HG03175 (cell line): ENCODE results near the gene DMRTA2.

ENCODE experiments used
- ATAC-seq: cut with Tn5 transposase; IDR thresholded peaks from one replicate; pipeline ENCODE4 v1.9.1; 2021; ENCODE audit warnings: mild to moderate bottlenecking, moderate library complexity; ENCODE audit not compliant: unreplicated experiment

Gene DMRTA2

DNA sequence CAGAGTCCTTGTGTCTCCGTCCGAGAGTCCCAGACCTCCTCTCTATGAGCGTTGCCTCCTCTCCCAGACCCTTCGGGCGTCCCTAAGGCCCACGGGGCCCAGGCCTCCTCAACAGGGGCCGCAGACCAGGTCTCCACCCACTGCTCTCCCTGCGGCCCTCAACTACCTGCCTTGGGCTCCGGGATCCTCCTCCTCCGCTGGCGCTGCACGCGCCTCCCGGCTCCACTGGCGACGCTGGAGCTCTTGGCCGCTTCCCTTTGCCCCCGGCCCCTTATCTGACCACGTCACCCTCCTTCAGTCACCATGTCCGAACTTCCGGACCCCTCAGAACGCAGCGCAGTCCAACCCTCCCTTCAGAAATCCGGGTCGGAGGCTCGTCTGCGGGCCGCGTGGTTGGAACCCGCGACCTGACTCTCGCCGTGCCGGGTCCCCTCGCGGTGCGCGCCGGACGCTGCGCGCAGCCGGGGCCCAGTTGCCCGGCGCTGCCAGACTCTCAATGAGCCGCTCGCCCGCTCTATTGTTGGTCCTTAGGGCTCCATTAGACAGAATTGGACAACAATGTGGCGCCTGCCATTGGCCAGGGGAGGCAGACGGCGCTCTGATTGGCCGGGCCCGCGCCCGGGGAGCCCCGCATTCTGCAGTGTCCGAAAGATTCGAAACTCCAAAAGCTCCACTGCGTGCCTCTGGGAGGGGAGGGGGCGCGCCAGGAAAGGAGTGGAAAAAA lies at the start of gene DMRTA2:
Gene DMRTA2 (minus strand): TSS at position 498 of the 724 bp plus-strand sequence. CDS start 1,907 bp downstream, outside the sequence.
- ATAC-seq = no peak

DNA sequence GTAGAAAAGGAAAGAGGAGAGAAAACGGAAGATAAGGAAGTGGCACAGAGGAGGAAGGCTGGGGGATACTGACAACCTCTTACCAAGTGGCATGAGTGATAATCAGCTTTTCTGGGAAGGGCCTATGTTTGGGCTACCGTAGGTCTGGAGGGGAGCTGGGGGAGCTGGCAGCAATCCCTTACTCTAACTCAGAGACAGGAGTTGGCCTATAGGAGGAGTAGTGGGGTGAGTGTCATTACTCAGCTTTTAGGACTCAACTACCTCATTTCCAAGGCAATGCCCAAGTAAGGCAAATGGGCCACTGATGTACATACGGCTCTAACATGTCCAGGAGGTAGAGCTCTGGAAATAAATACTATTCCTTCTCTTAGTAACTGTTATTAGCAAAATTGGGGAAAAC lies 48.7 kb upstream of the DMRTA2 start:
- no peak for ATAC-seq

- ATAC-seq = no peak
Observed at GRCh38 chr1:50462964-50463363, 39.7 kb upstream of the DMRTA2 start.

DNA sequence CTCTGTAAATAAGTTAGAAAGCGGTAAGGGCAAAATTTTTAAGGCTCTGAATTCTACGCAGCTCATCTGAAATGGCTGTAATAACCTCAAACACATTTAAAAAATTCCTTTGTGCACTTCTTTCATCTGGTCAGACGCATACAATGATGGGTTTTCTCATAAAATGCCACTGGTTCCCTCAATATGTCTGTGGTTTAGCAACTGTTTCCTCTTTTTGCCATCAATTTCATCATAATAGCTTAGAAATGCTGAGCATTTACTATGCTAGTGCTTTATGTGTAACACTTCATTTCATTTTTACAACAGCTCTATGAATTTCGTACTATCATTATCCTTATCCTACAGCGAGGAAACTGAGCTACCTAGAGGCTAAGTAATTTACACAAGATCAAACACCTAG lies 35.3 kb upstream of the DMRTA2 start:
- ATAC-seq = no peak

DNA sequence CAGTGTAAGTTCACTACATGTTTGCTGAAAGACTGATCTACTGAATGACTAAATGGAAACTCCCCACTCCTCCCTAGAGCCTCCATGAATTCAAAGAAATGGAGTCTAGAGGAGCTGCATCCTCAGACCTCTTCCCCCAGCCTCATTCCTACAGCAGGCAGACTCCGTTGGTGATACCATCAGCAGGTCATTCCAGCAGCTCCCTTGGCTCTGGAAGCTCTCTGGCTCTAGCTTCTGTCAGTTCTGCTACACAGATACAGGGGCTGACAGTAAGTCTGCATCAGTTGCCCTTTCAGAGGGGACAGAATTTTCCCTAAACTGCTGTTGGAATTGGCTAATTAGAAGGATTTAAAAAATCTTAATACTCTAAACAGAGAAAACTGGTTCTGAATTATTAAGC lies 31.7 kb upstream of the DMRTA2 start:
- ATAC-seq = no peak

DNA sequence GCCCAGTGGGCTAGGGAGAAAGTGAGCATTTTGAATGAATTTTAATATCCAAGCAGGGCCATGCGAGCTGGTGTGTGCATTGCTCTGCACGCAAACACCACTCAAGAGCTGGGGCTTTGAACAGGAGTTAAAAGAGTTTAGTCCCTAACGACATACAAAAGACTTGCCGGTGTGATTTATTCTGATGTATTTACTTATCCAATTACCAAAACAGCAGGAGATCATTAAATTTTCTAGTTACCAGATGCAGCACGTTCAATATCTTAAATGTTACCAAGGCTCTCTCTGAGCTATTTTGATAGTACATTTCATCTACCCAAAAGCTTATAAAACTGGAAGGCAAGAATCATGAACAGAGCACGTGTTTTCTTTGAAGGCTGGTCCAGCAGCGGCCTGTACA lies 30.0 kb upstream of the DMRTA2 start:
- no peak for ATAC-seq

- no peak for ATAC-seq
Observed at GRCh38 chr1:50452700-50453099, 29.5 kb upstream of the DMRTA2 start.

- ATAC-seq = no peak
Observed at GRCh38 chr1:50450861-50451653, 27.8 kb upstream of the DMRTA2 start.

DNA sequence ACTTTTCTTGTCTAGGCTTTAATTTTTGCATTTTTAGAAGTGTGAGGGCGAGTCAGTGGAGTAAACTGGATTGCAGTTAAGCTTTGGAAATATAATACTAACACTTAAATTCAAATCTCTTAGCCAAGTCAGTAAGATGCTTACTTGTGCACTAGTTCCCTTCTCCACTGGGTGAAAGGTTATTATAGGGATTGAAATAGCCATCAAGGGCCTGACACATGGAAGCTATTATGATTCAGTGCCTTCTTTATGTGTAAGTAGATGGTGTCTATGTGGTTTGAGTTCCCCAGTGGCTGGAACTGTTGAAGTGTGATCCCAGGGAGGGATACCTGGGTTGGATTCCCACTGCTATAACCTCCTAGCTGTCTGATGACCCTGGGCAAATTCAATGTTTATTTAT lies 24.7 kb upstream of the DMRTA2 start:
- ATAC-seq = no peak

DNA sequence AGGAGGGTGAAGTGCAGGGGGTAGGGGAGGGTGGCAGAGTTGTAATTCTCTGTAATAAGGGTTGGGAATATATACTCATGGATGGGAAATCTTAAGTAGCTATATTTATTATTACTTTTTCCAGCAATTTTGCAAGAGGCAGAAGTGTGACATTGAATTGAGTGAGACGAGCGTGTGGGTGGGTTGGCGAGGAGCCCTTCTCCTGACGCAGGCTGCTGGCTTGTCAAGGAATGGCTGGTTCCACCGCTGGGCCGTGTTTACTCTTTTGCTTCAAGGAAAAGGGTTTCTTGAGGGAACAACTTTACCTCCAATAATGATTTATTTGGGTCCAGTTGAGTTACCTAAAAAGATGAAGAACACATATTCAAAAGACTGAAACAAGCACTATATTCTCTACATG lies 17.9 kb upstream of the DMRTA2 start:
- no peak for ATAC-seq

DNA sequence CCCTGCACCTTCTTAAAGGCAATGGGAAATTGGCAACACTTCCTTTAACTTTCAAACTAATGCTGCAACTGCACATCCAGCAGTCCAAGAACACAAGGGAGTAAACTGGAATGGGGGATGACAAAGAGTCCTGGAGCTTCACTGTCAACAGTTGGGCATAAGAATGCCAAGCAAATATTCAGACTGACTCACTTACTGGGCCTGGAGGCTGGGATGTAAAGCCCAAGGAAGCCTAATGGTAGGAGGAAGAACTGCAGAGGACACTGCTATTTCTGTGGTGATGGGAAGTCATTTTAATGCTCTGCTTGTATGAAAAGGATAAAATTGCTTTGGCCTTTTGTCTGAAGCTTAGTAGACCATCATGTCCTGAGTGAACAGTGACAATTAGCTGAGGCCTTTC lies 15.7 kb upstream of the DMRTA2 start:
- no peak for ATAC-seq

- no peak for ATAC-seq
Observed at GRCh38 chr1:50436489-50436888, 13.2 kb upstream of the DMRTA2 start.

GRCh38 chr1:50430010-50430405 lies 6.8 kb upstream of the DMRTA2 start:
- no peak for ATAC-seq

DNA sequence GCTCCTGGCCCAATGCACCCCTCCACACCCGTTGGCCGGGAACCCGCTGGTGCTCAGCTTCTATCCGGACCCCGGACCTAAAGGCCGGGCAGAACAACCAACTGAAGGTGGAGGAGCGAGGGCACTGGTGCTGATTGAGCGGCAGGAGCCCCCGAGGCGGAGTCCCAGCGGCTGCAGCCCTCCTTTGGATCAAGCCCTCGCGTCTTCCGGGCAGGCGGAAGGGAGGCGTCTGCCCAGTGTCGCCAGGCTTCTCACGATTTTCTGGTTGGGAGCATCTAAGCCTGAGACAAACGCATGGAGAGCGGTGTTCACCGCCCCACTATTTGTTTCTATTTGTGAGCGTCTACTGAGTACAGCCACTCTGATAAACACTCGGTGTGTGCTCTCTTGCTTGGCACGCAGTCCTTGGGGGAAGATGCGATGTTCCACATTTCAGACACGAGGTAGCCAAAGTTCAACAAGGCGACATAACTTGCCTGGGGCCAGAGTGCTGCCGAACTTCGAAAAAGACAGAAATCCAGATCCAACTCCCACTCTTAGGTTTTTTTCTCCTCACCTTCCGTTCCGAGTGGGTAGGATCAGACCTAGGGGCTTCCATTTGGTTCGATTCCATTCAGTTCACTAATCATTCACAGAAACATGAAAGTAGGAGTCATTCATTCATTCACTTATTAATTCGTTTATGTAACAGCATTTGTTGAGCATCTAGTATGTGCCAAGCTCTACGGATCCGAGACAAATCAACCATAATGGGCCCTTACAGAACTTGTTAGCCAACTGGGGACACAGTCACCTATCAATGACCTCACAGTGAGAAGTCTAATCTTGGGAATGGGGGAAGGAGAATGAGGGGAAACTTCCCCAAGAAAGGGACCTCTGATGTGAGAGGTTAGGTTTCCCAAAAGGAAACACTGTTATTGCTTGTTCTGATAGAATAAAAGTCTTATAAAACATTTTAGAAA lies 4.9 kb upstream of the DMRTA2 start:
- no peak for ATAC-seq

DNA sequence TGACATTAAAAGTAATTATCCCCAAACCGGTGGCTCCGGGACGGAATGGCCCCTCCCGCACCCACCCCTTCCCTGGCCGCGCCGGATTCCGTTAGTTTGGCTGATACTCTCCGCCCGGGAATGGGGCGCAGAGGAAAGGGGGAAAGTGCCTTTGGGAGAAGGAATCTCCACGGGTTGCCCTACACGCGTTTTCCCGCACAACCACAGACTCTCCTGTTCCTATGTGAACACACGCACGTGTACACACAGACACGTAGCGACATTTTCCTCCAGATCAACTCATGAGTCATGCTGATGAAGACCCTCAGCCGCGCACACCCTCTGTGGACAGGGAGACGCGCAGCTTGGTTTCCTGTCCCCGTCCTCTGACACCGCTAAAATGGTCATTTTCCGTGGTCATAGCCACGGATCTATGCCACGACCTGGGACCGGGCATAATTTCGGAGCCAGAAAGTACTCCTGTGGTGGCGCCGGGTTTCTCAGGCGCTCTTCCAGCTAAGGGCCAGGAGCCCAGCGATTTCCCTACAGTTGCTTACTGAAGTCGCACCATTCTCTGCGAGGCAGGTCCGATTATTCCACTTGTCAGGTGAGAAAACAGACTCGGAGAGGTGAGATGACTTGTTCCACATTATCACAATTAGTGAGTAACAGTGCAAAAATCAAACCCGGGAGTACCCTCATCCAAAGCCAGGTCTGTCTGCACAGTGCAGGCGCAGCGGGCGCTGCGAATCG lies 4.0 kb upstream of the DMRTA2 start:
- no peak for ATAC-seq

GRCh38 chr1:50426702-50427085 lies 3.5 kb upstream of the DMRTA2 start:
- no peak for ATAC-seq

GRCh38 chr1:50426108-50426700 lies 3.0 kb upstream of the DMRTA2 start:
- ATAC-seq = no peak

DNA sequence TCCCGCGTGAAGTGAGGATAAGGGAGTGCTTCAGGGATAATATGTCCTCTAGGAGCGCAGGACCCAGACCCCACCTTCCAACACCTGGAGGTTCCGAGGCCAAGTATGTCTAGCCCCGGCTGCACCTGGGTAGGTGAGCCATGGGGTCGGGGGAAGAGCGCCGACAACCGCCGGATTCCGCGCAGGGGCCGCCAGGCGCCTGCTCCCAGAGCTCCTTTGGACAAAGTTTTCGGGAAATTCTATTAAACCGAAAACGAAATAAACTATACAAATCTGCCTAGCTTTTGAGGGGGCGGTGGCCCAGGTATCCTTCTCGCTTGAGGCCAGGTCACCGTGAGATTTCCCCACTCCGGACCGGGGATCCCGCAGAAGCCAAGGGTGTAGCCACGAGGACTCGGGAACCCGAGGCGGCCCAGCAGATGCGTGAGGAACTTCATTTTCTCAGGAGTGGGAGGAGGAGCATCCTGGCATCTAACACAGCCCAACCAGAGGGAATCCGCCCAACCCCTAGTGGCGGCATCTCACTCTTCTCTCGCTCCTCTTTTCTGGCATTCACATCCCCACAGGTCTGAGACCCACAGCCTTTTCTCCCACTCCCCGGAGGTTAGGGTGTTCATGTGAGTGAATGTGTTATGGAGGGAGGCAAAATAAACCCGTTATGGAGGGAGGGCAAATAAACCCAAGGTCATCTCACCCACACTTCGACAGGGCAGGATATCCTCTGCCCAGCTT lies 2.3 kb upstream of the DMRTA2 start:
- ATAC-seq = no peak

DNA sequence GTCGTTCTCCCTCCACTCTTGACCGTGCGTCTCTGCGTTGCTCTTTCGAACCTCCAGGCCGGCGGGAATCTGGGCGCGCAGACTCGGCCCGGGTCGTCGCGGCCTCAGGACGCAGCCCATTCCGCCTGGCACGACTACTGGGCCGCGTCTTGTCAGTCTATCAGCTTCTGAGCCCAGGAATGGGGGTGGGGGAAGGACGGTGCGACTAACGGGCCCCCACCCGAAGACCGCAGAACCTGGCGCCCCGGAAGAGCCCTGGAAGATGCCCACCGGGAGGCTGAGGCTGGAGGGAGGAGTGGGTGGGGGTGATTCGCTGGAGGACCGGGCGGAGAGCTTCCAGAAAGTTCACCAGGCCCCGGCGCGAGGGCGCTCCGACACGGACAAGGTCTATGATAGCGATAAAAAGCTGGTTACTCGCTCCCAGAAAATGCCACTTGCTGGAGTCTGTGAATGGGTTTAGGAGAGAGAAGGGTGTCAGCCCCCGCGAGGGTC lies 1.7 kb upstream of the DMRTA2 start:
- ATAC-seq = no peak
